Heart left ventricle (tissue), 16 donors: ENCODE results near the gene MIA2. TPM values are rescaled to one million over a fixed set of nuclear protein-coding genes. Genes with fewer than 3 reads are reported as not detected.

Experiments
- ATAC-seq, 4 donors: fragments of 200-7000 bp; cut with Tn5 transposase; one replicate each; pipeline ENCODE4 v1.9.1; 2020 to 2022; ENCODE audit warnings: moderate library complexity in 4 of 4, mild to moderate bottlenecking in 3 of 4, moderate number of reproducible peaks in 1 of 4
- DNase-seq, 5 donors: peaks; one replicate each; pipeline ENCODE4 v3.0.0-alpha.2; 2020
- H3K27ac ChIP-seq, 12 donors: fragments of 200-600 bp; sonication (generic) in 4 of 12; one replicate each; pipeline versions ENCODE4 v1.5.0 to v1.8.0; 2016 to 2022; ENCODE audit warnings: mild to moderate bottlenecking in 2 of 12
- H3K27me3 ChIP-seq, 9 donors: fragments of 200-600 bp; sonication (generic) in 2 of 9; one replicate each; pipeline versions ENCODE4 v1.5.1 to v1.8.0; 2016 to 2022; ENCODE audit warnings: mild to moderate bottlenecking in 3 of 9
- H3K36me3 ChIP-seq, 9 donors: fragments of 200-600 bp; sonication (generic) in 2 of 9; one replicate each; pipeline versions ENCODE4 v1.5.0 to v1.8.0; 2018 to 2022; ENCODE audit warnings: mild to moderate bottlenecking in 2 of 9
- H3K4me1 ChIP-seq, 12 donors: fragments of 200-600 bp; sonication (generic) in 4 of 12; one replicate each; pipeline versions ENCODE4 v1.5.0 to v1.8.0; 2016 to 2022; ENCODE audit warnings: mild to moderate bottlenecking in 3 of 12
- H3K4me3 ChIP-seq, 12 donors: fragments of 200-600 bp; sonication (generic) in 4 of 12; one replicate each; pipeline versions ENCODE4 v1.5.0 to v1.8.0; 2017 to 2022; ENCODE audit warnings: mild to moderate bottlenecking in 9 of 12, moderate library complexity in 4 of 12
- H3K9me3 ChIP-seq, 12 donors: fragments of 200-600 bp; sonication (generic) in 4 of 12; one replicate each; pipeline versions ENCODE4 v1.5.0 to v1.8.0; 2016 to 2022; ENCODE audit warnings: mild to moderate bottlenecking in 1 of 12
- CTCF ChIP-seq, 12 donors: fragments of 200-600 bp; sonication (generic) in 4 of 12; IDR thresholded peaks; one replicate each; pipeline versions ENCODE4 v1.5.0 to v1.8.0; 2018 to 2022; ENCODE audit warnings: antibody characterized with exemption in 12 of 12, mild to moderate bottlenecking in 5 of 12
- POLR2A ChIP-seq, 2 donors: fragments of 450-650 bp; IDR thresholded peaks; one replicate each; pipeline ENCODE4 v1.6.1; 2017; ENCODE audit warnings: antibody characterized with exemption in 2 of 2, mild to moderate bottlenecking in 2 of 2, moderate library complexity in 2 of 2
- WGBS, 4 donors: extraction: QIAGEN DNeasy Blood & Tissue Kit in 2 of 4; methylation state at CpG; one replicate each; pipeline versions ENCODE4 v1.1.5 to v1.1.7; 2013 to 2018; 5-methylcytosine and 5-hydroxymethylcytosine counted together
- intact Hi-C, 10 donors: fragments of 100-400 bp; cut with DNase I; formaldehyde crosslinking; loops; one replicate each; pipeline versions ENCODE4 v1.11.1 to v1.14.2; 2022
- polyA plus RNA-seq, 2 donors: library from polyadenylated mRNA; stranded (reverse); fragments of 200-250 nt; gene quantifications; one replicate each; pipeline ENCODE4 v1.2.3, GENCODE V29; 2013
- total RNA-seq, 9 donors: library from RNA; depleted of rRNA in 2 of 9; stranded (reverse); fragments of >200 nt in 2 of 9; fragmentation: NEBNext Ultra II Directional in 3 of 9; extraction: Animal tissue kit (Norgen Biotek cat#: 25700) in 3 of 9; gene quantifications; one replicate each; pipeline versions ENCODE4 v1.1.0 to v1.2.4, GENCODE V29; 2016 to 2023
- donor health status: ischemic (EF 13 %, LVEDD 7.1; RV severe dilation, severe dysfunction).
- donor health status: healthy with polysubstance abuse.
- donor health status: DM: no; HTN: yes; CAD: no.
- donor health status: DM: no; HTN: no; CAD: no.
- donor health status: ischemic (EF 25% LVEDD 6.9; RV normal size, moderate dysfunction).
- donor health status: ischemic (EF 25% LVEDD 5.7; RV mildly dilated, moderate dysfunction).
- donor health status: healthy.
- donor health status: DM: yes; HTN: yes; CAD: no.
- donor health status: ischemic (EF 35%, LVEDD 5.7; RV mildly dilated, moderate dysfunction).
- donor health status: nonischemic (EF 11% LVEDD 7.7; RV severe dilation, severe dysfunction).
- donor health status: DM: yes; HTN: yes; CAD: no.
- donor health status: PGD.
- donor health status: ischemic (EF 29% LVEDD 5.4; RV normal size, mild dysfunction).
- donor health status: nonischemic (EF 23%, LVEDD 6.1; RV moderate dilation, normal function).

Gene MIA2
- total and polyA plus RNA-seq, 11 donors, result 9.3 to 31.8 (median 19.8) TPM

- intact Hi-C loops, result no loop called here
- Histone ChIP-seq H3K4me1 (peaks cover 0 to 8% (median 0%) of the 10 kb centered on the region in 12 donors), H3K36me3 (peaks cover 0 to 6% (median 0%) of the 10 kb centered on the region in 9 donors), H3K4me3 (no peak overlapping the region), H3K9me3 (no peaks in the 10 kb centered on the region), H3K27ac (no peak overlapping the region), H3K27me3 (no peaks in the 10 kb centered on the region)
- TF ChIP-seq POLR2A (IDR thresholded peaks at IDR 0.05) (no peak), CTCF (IDR thresholded peaks at IDR 0.05) (no peak)
- no peak for ATAC-seq
- DNase-seq, result no peak
- WGBS, 4 donors, result 75 to 88% (median 84%) methylated on average over 1 of the region's 1 CpG
Measured at GRCh38 chr14:39383741-39384140, 150.0 kb downstream of the MIA2 start.

- TF ChIP-seq CTCF (IDR thresholded peaks at IDR 0.05), result no peak
- TF ChIP-seq POLR2A (IDR thresholded peaks at IDR 0.05), result no peak
- WGBS, 4 donors, result 83 to 90% (median 89%) methylated on average over 4 of the region's 4 CpGs
- Histone ChIP-seq H3K9me3 (no peaks in the 10 kb centered on the region), H3K27me3 (no peaks in the 10 kb centered on the region), H3K4me1 (peaks cover 0 to 8% (median 0%) of the 10 kb centered on the region in 12 donors), H3K4me3 (no peak overlapping the region), H3K36me3 (peaks cover 0 to 7% (median 0%) of the 10 kb centered on the region in 9 donors), H3K27ac (no peak overlapping the region)
- ATAC-seq (no peak), DNase-seq (no peak)
- intact Hi-C loops, result no loop called here
Measured at GRCh38 chr14:39384177-39384576, 150.5 kb downstream of the MIA2 start.

GRCh38 chr14:39393289-39393688 is 159.6 kb downstream of the MIA2 start:
- Histone ChIP-seq H3K4me3 (no peak overlapping the region), H3K36me3 (peaks cover 0 to 54% (median 36%) of the 10 kb centered on the region in 9 donors), H3K27ac (no peak overlapping the region), H3K9me3 (no peaks in the 10 kb centered on the region), H3K4me1 (peaks cover 0 to 8% (median 0%) of the 10 kb centered on the region in 12 donors), H3K27me3 (no peaks in the 10 kb centered on the region)
- no peak for ATAC-seq
- TF ChIP-seq CTCF (IDR thresholded peaks at IDR 0.05) (no peak), POLR2A (IDR thresholded peaks at IDR 0.05) (no peak)
- intact Hi-C loops, result no loop called here
- DNase-seq, result no peak
- WGBS, 4 donors, result 34 to 45% (median 39%) methylated on average over 1 of the region's 1 CpG

- ATAC-seq, result peak in 2 of 4 donors; percentile 52 to 58
- no peak overlapping the region for H3K4me3 ChIP-seq
- no peaks in the 10 kb centered on the region for H3K27me3 ChIP-seq
- TF ChIP-seq CTCF (IDR thresholded peaks at IDR 0.05) (no peak), POLR2A (IDR thresholded peaks at IDR 0.05) (no peak)
- H3K36me3 ChIP-seq, result peaks cover 0 to 76% (median 59%) of the 10 kb centered on the region in 9 donors
- peak overlapping the region in 1 of 12 donors; percentile 19 for H3K27ac ChIP-seq
- peaks cover 0 to 7% (median 0%) of the 10 kb centered on the region in 12 donors for H3K4me1 ChIP-seq
- 68 to 84% (median 75%) methylated on average over 4 of the region's 4 CpGs for WGBS, 4 donors
- DNase-seq, result no peak
- H3K9me3 ChIP-seq, result no peaks in the 10 kb centered on the region
- intact Hi-C loops, result no loop called here
Measured at GRCh38 chr14:39395555-39396254, 162.0 kb downstream of the MIA2 start.
